ENCODE measurements around the gene DIP2C. TPM values are rescaled to one million over a fixed set of nuclear protein-coding genes. Genes with fewer than 3 reads are reported as not detected.
"Not testable (repeated sequence)": the region's sequence is repeated elsewhere in the genome, so short reads cannot be mapped to it uniquely, and the experiment has no call there.

Gene DIP2C
- total RNA-seq, 1 donor from 2014 or later = 16.7 TPM

DNA sequence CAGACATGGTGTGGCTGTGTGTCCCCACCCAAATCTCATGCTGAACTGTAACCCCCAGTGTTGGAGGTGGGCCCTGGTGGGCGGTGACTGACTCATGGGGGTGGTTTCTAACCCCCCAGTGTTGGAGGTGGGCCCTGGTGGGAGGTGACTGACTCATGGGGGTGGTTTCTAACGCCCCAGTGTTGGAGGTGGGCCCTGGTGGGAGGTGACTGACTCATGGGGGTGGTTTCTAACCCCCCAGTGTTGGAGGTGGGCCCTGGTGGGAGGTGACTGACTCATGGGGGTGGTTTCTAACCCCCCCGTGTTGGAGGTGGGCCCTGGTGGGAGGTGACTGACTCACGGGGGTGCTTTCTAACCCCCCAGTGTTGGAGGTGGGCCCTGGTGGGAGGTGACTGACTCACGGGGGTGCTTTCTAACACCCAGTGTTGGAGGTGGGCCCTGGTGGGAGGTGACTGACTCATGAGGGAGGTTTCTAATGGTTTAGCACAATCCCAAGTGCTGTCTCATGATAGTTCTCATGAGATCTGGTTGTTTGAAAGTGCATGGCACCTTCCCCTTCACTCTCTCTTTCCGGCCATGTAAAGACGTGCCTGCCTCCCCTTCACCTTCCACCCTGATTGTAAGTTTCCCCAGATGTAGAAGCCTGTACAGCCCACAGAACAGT lies 78.7 kb downstream of the DIP2C start:
- not testable (repeated sequence) for DNase-seq

- DNase-seq = no peak
These were observed 79.5 kb downstream of the DIP2C start for GRCh38 chr10:609868-610545.

GRCh38 chr10:609262-609658 lies 80.2 kb downstream of the DIP2C start:
- no peak for DNase-seq

- DNase-seq = no peak
These were observed 80.9 kb downstream of the DIP2C start for GRCh38 chr10:608331-609261.

- no peak for DNase-seq
These were observed 81.8 kb downstream of the DIP2C start for GRCh38 chr10:607545-608185.

- DNase-seq = no peak
These were observed 82.5 kb downstream of the DIP2C start for GRCh38 chr10:606762-607544.

DNA sequence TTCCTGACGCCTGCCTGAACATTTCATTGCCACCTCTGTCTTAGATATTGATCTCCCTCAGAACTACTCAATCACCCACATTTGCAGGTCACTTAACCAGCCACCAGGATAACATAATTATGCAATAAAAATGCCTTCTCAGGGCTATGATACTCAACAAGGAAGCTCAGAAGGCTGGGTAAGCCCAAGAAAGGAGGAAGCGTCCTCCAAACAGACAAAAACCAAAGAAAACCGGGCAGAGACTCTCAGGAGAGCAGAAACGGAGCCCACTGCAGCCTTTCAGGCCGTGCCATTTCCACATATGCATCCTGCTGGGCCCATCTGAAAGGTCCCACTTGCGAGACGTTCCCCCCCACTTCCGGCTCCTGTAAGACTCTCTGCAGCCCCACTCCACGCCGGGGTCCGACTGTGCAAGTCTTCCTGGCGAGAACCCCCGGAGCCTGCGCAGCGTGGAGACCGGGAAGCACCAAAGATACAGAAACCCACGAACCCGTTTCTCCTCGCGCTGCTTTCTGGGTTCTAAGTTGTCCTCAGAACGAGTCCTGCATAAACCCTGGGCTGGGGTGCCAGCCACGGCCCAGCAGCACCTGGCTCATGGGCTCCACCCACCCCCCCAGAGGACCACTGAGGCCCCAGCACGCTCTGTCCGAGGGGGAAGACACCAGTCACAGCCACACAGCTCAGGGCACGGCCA lies 83.7 kb downstream of the DIP2C start:
- no peak for DNase-seq

- DNase-seq = no peak
These were observed 84.5 kb downstream of the DIP2C start for GRCh38 chr10:604716-605631.

DNA sequence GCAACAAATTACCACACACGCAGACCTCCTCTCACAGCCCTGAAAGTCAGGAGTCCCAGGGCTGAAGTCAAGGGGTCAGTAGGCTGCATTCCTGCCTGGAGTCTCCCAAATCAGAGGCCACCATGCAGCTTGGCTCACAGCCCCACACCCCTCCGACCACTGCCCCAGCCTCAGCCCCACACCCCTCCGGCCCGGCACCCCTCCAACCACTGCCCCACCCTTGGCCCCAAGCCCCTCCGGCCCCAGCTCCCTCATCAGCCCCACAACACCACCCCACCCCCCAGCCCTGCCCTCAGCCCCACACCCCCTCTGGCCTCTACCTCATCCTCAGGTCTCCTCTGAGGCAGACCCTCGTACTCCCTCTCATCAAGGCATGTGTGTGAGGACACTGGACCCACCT lies 85.7 kb downstream of the DIP2C start:
- DNase-seq = no peak

DNA sequence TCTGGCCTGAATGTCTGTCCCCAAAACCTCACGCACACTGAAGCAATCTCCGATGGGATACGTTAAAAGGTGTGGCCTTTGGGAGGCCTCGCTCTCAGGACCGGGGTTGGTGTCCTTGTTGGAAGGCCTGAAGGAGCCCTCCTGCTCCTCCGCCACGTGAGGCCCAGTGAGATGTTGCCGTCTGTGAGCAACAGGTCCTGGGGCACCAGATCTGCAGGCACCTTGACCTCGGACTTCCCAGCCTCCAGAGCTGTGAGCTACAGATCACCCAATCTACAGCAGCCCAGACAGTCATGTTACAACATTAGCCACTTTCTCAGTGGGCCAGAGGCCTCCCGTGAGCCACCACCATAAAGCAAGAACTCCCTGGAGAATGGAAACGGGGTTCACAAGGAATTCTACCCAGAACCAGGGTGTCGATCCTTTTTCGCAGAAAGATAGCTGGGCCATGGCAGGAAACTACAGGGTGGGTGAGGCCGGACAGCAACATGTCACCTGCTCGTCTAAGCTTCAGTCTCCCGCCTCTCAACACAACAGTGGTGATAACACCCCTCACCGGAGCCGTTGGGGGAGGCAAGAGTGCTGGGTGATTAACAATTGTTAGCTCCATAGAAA lies 87.0 kb downstream of the DIP2C start:
- no peak for DNase-seq

DNA sequence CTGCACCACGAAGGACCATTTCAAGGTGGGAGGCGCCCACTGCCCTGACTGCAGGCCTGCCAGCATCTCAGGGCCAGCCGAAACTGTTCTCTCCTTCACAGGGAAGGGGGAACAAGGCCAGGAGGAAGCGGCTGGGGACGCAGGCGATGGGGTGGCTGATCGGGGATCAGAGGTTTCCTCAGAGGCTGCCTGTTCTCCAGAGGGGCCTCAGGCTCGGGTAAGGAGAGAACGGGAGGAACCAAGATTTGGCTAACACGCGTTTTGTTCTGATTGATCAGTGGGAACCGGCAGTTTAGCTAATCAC lies 87.9 kb downstream of the DIP2C start:
- DNase-seq = no peak

DNA sequence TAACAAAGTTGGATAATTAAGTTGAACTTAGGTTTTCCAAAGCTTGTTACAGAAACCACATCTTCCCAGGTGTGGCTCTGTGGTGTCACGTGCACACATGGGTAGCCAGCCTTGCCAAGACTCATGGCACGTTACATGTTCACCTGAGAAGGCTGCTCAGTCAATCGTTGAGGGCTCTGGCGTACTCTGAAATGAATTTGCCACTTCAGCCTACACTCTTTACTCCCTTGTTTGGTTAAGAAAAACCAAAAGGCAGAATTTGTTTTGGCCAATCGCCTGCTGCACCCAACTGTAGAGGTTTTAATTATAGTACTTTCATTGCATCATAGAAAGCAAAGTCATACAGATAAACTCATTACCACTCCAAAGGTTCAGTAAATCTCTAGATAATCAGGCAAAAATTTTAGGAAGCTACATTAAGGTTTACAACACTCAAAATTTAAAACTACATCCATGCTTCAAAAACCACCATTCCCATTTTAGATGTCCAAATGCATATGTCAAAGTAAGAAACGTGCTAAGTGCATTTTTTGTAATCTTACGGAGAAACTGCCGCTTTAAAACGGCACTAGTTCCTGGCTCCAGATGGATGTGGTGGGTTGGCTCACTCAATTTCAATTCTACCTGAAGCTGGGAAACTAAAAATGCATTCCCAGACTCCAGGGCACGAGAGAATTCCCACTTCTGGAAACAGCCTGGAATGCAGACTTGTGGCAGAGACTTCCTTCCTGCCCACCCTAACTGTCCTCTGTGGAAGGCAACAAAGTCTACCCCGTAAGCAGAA lies 88.4 kb downstream of the DIP2C start:
- no peak for DNase-seq

- no peak for DNase-seq
These were observed 89.2 kb downstream of the DIP2C start for GRCh38 chr10:600234-600633.

- DNase-seq = no peak
These were observed 89.7 kb downstream of the DIP2C start for GRCh38 chr10:599767-600166.

DNA sequence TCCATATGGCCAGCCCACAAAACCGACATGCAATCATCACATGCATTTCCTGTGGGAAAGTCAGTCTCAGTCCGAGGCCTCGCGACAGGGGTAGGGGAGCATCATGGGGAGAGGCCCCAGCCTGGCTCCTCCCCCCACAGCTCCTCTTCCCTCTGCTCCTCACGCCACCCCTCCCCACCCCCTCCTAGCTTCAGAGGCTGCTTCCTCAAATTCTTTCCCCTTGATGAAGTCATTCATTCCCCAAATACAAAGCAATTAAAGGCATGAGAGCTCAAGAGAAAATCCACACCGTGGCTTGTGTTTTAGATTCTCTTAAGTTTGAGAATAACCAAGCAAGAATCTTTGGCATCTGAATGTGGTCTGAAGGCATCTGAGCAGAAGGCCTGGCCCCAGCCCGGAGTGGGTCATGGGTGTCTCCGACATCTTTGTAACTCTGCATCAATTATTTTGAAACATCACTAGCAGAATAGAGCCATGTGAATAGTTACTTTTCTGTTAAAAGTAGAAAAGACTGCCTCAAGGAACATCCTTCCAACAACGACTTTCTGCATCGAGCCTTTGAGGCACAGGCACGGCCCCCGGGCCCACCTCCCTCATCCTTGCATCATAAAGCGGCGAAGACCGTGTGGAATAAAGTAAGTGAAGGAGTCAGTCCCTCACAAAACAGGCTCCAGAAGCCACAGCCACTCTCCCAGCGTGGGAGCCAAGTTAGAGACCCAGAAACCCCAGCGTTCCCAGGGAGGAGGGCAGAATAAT lies 90.9 kb downstream of the DIP2C start:
- DNase-seq = peak; percentile 75

- no peak for DNase-seq
These were observed 91.5 kb downstream of the DIP2C start for GRCh38 chr10:597976-598375.

GRCh38 chr10:596725-597345 lies 92.6 kb downstream of the DIP2C start:
- no peak for DNase-seq

DNA sequence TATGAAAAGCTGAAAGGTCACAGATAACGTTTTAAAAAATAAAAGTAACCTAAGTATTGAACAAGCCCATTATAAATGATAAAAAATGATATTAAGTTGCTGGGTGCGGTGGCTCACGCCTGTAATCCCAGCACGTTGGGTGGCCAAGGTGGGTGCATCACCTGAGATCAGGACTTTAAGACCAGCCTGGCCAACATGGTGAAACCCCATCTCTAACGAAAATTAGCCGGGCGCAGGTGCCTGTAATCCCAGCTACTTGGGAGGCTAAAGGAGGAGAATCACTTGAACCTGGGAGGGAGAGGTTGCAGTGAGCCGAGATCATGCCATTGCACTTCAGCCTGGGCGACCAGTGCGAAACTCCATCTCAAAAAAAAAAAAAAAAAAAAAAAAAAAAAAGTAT lies 93.3 kb downstream of the DIP2C start:
- DNase-seq = not testable (repeated sequence)
